ENCODE data around the gene LIPC.

DNA sequence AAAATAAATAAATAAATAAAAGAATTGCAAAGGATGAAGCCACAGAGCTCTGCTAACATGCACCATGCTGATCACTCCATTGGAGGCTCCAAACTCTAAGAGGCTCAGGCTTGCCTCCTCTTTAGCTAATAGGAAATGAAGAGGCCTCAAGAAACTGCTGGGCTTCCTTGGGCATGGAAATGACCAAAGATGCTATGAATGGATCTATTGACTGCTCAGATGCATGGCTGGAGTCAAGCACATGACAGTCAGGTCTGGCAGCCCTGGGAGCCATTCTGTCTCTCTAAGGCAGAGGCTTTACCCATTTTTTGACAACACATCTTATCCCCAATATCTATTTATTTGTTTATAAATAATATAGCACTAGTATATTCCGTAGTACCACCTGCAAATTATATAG is 5.3 kb upstream of the LIPC start:
- TF ChIP-seq, protein P1, sequence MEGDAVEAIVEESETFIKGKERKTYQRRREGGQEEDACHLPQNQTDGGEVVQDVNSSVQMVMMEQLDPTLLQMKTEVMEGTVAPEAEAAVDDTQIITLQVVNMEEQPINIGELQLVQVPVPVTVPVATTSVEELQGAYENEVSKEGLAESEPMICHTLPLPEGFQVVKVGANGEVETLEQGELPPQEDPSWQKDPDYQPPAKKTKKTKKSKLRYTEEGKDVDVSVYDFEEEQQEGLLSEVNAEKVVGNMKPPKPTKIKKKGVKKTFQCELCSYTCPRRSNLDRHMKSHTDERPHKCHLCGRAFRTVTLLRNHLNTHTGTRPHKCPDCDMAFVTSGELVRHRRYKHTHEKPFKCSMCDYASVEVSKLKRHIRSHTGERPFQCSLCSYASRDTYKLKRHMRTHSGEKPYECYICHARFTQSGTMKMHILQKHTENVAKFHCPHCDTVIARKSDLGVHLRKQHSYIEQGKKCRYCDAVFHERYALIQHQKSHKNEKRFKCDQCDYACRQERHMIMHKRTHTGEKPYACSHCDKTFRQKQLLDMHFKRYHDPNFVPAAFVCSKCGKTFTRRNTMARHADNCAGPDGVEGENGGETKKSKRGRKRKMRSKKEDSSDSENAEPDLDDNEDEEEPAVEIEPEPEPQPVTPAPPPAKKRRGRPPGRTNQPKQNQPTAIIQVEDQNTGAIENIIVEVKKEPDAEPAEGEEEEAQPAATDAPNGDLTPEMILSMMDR (IDR thresholded peaks at IDR 0.05), result no peak
- TF ChIP-seq POLR2A (IDR thresholded peaks at IDR 0.05), result no peak

All from testis (tissue), 2 donors.